Adrenal gland (tissue), 12 donors: Measurements from ENCODE around the gene FAM221A. TPM values are rescaled to one million over a fixed set of nuclear protein-coding genes. Genes with fewer than 3 reads are reported as not detected.

Source experiments
- DNase-seq, 7 donors: peaks; one replicate each; pipeline ENCODE4 v3.0.0-alpha.2; 2019 to 2020
- H3K27ac ChIP-seq, 5 donors: fragments of 200-600 bp; sonication (generic) in 4 of 5; 1 replicate in 3 of 5; 2 replicates in 2 of 5; pipeline versions ENCODE4 v1.5.1 to v1.8.0; 2016 to 2020; ENCODE audit warnings: mild to moderate bottlenecking in 1 of 5
- H3K27me3 ChIP-seq: fragments of 200-600 bp; 2 replicates; pipeline ENCODE4 v1.8.0; 2021
- H3K36me3 ChIP-seq, 2 donors: fragments of 200-600 bp; replicated peaks in 1 of 2; 1 replicate in 1 of 2; 2 replicates in 1 of 2; pipeline versions ENCODE4 v1.5.1 to v1.8.0; 2018 to 2022
- H3K4me1 ChIP-seq, 2 donors: fragments of 200-600 bp; replicated peaks in 1 of 2; 1 replicate in 1 of 2; 2 replicates in 1 of 2; pipeline versions ENCODE4 v1.5.1 to v1.8.0; 2018 to 2021
- H3K4me3 ChIP-seq, 4 donors: fragments of 200-600 bp; sonication (generic) in 3 of 4; one replicate each; pipeline ENCODE4 v1.5.1; 2016 to 2018
- H3K9me3 ChIP-seq, 3 donors: fragments of 200-600 bp; sonication (generic) in 1 of 3; replicated peaks in 1 of 3; 1 replicate in 2 of 3; 2 replicates in 1 of 3; pipeline versions ENCODE4 v1.5.1 to v1.8.0; 2016 to 2021
- CTCF ChIP-seq, 6 experiments: fragments of 450-650 bp in 4 of 6; fragments of 200-600 bp in 2 of 6; sonication (generic) in 1 of 6; IDR thresholded peaks; 1 replicate in 5 of 6; 2 replicates in 1 of 6; pipeline versions ENCODE4 v1.5.1 to v1.8.0; 2016 to 2021; ENCODE audit warnings: antibody characterized with exemption in 6 of 6, mild to moderate bottlenecking in 2 of 6, moderate library complexity in 1 of 6
- POLR2A ChIP-seq, 2 donors: fragments of 450-650 bp; IDR thresholded peaks; one replicate each; pipeline ENCODE4 v1.6.1; 2017; ENCODE audit warnings: antibody characterized with exemption in 2 of 2, mild to moderate bottlenecking in 2 of 2, moderate library complexity in 1 of 2
- WGBS, 4 donors: extraction: QIAGEN DNeasy Blood & Tissue Kit in 2 of 4; methylation state at CpG; one replicate each; pipeline versions ENCODE4 v1.1.5 to v1.1.7; 2013 to 2017; 5-methylcytosine and 5-hydroxymethylcytosine counted together
- intact Hi-C, 2 donors: fragments of 100-400 bp; cut with DNase I; formaldehyde crosslinking; loops; one replicate each; pipeline versions ENCODE4 v1.14.1 to v1.15.0; 2022 to 2023
- polyA plus RNA-seq, 3 donors: library from polyadenylated mRNA; stranded (reverse); fragments of 200-250 nt in 2 of 3; fragments of 350-450 nt in 1 of 3; fragmentation: Illumina TruSeq in 1 of 3; extraction: RNeasy Lipid Tissue Mini Kit (QIAGEN cat#74804) in 1 of 3; gene quantifications; one replicate each; pipeline ENCODE4 v1.2.3, GENCODE V29; 2013 to 2014
- total RNA-seq, 9 donors: library from RNA; depleted of rRNA in 4 of 9; stranded (reverse); fragments of >200 nt in 4 of 9; fragments of 120-200 nt in 1 of 9; fragmentation: NEBNext Ultra II Directional in 1 of 9; extraction: Animal tissue kit (Norgen Biotek cat#: 25700) in 1 of 9; gene quantifications; one replicate each; pipeline versions ENCODE4 v1.1.0 to v1.2.4, GENCODE V29; 2013 to 2023
- donor health status: healthy with polysubstance abuse.
- donor health status: Bipolar disorder and iron deficiency.
- donor health status: DM: yes; HTN: yes; CAD: no.
- donor health status: DM: no; HTN: no; CAD: no.
- donor health status: DM: no; HTN: no; CAD: no.
- donor health status: DM: yes; HTN: yes; CAD: no.

FAM221A gene
- total and polyA plus RNA-seq, 12 donors = 1.3 to 5.6 (median 4.4) TPM

GRCh38 chr7:23662124-23662983, 17.6 kb upstream of the FAM221A start:
- no peak overlapping the region for H3K27ac ChIP-seq
- no peaks in the 10 kb centered on the region for H3K36me3 ChIP-seq
- intact Hi-C loops = no loop called here
- no peaks in the 10 kb centered on the region for H3K27me3 ChIP-seq
- no peak overlapping the region for H3K4me3 ChIP-seq
- no peaks in the 10 kb centered on the region for H3K9me3 ChIP-seq
- no peak for DNase-seq
- TF ChIP-seq CTCF (IDR thresholded peaks at IDR 0.05) (no peak), POLR2A (IDR thresholded peaks at IDR 0.05) (no peak)
- no peaks in the 10 kb centered on the region for H3K4me1 ChIP-seq
- WGBS, 4 donors = 79 to 87% (median 81%) methylated on average over 6 to 8 of the region's 8 CpGs

GRCh38 chr7:23662984-23663313, 17.1 kb upstream of the FAM221A start:
- no peak for TF ChIP-seq POLR2A (IDR thresholded peaks at IDR 0.05)
- TF ChIP-seq CTCF (IDR thresholded peaks at IDR 0.05) = no peak
- Histone ChIP-seq H3K27me3 (no peaks in the 10 kb centered on the region), H3K27ac (no peak overlapping the region), H3K4me1 (no peaks in the 10 kb centered on the region), H3K4me3 (no peak overlapping the region), H3K36me3 (no peaks in the 10 kb centered on the region), H3K9me3 (no peaks in the 10 kb centered on the region)
- intact Hi-C loops = no loop called here
- no peak for DNase-seq
- 87 to 92% (median 92%) methylated on average over 2 of the region's 2 CpGs for WGBS, 4 donors

DNA sequence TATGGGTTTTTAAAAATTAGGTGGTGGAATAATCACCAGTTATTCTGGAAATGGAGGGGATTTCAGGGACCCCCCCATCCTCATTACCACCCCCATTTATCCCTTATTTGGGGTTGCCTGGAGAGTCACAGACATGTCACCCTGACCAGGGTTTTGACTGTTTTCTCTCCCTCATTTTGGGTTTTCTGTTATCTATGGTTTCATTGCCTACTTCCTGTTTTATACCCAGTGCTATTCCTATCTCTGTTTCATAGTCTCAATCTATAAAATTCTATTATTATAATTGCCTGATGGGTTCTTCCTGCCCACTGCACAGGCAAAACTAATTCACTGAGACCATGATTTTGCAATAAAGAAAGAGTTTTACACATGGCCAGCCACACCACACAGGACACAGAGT, 15.9 kb upstream of the FAM221A start:
- Histone ChIP-seq H3K4me1 (no peaks in the 10 kb centered on the region), H3K27me3 (no peaks in the 10 kb centered on the region), H3K27ac (no peak overlapping the region), H3K4me3 (no peak overlapping the region), H3K36me3 (no peaks in the 10 kb centered on the region), H3K9me3 (no peaks in the 10 kb centered on the region)
- no peak for TF ChIP-seq CTCF (IDR thresholded peaks at IDR 0.05)
- no peak for TF ChIP-seq POLR2A (IDR thresholded peaks at IDR 0.05)
- intact Hi-C loops = no loop called here
- DNase-seq = no peak

DNA sequence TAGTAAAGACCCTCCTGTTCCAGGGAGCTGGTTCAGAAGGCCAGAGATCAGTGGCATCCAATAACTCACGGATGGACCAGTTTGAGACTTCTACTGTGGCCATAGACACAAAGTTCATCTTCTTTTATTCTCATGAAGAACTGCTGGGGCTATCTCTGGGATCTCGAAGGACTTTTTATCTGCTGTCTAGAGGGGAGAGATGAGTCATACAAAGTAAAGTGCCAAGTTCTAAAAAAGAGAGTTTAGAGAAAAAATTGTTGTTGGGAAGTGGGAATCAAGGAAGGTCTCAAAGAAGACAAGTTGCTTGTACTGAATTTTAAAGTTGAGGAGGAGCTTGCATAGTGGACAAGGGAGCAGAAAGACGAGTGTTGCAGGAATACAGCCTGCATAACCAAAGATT, 8.0 kb upstream of the FAM221A start:
- H3K27ac ChIP-seq = no peak overlapping the region
- TF ChIP-seq CTCF (IDR thresholded peaks at IDR 0.05) (no peak), POLR2A (IDR thresholded peaks at IDR 0.05) (no peak)
- no peaks in the 10 kb centered on the region for H3K27me3 ChIP-seq
- DNase-seq = no peak
- no peaks in the 10 kb centered on the region for H3K36me3 ChIP-seq
- no peaks in the 10 kb centered on the region for H3K9me3 ChIP-seq
- intact Hi-C loops = no loop called here
- 49 to 56% (median 51%) methylated on average over 3 of the region's 3 CpGs for WGBS, 4 donors
- no peaks in the 10 kb centered on the region for H3K4me1 ChIP-seq
- H3K4me3 ChIP-seq = no peak overlapping the region
